Measurements from ENCODE around the gene GAS2L2.
"Not testable (repeated sequence)": the region's sequence is repeated elsewhere in the genome, so short reads cannot be mapped to it uniquely, and the experiment has no call there.

The GAS2L2 gene

DNA sequence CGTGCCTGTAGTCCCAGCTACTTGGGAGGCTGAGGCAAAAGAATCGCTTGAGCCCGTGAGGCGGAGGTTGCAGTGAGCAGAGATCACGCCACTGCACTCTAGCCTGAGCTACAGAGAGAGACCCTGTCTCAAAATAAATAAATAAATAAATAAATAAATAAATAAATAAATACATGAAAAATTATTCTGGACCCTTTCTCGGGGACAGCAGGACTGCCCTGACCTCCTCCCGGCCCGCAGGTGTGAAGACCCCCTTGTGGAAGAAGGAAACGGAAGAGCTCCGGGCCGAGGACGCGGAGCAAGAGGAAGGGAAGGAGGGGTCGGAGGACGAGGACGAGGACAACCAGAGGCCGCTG is 10.7 kb upstream of the GAS2L2 start:
- POLR2A ChIA-PET, result interaction anchor here (1.2 kb wide), 1 partner anchor 45 kb away, joined by 4 read pairs; the partner anchor contains the start of gene TAF15
- TF ChIP-seq, protein P1, sequence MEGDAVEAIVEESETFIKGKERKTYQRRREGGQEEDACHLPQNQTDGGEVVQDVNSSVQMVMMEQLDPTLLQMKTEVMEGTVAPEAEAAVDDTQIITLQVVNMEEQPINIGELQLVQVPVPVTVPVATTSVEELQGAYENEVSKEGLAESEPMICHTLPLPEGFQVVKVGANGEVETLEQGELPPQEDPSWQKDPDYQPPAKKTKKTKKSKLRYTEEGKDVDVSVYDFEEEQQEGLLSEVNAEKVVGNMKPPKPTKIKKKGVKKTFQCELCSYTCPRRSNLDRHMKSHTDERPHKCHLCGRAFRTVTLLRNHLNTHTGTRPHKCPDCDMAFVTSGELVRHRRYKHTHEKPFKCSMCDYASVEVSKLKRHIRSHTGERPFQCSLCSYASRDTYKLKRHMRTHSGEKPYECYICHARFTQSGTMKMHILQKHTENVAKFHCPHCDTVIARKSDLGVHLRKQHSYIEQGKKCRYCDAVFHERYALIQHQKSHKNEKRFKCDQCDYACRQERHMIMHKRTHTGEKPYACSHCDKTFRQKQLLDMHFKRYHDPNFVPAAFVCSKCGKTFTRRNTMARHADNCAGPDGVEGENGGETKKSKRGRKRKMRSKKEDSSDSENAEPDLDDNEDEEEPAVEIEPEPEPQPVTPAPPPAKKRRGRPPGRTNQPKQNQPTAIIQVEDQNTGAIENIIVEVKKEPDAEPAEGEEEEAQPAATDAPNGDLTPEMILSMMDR (IDR thresholded peaks at IDR 0.05; ENCODE audit: control extremely low read depth, extremely low read depth, low read depth, missing control alignments), result no peak
- CTCF ChIA-PET, result interaction anchor here (0.7 to 11.0 kb wide), 51 partner anchors 8 to 1287 kb away, joined by 3 to 222 read pairs (median 5); partner anchors contain the start of genes GAS2L2, RASL10B and TAF15
- no peak for DNase-seq (ENCODE audit: extremely low spot score)

DNA sequence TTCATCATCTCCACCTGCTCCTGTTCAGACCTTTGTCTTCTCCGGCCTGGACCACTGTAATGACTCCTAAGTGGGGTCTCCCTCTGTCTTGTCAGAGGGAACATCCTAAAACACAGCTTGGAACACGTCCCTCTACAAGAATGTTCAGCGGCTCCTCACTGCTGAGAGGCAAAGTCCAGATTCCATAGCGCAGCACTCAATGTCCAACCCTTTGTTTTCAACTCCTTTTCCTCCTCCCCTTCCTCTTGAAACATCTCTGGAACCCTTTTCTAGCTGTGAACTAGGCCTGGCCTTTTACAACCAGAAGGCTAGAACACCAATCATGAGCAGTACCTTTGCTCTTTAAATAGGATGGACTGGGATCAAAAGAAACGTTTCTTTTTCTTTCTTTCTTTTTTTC is 8.6 kb upstream of the GAS2L2 start:
- TF ChIP-seq, protein P1 (IDR thresholded peaks at IDR 0.05; ENCODE audit: control extremely low read depth, extremely low read depth, low read depth, missing control alignments), result no peak
- POLR2A ChIA-PET, result no interaction called here

DNA sequence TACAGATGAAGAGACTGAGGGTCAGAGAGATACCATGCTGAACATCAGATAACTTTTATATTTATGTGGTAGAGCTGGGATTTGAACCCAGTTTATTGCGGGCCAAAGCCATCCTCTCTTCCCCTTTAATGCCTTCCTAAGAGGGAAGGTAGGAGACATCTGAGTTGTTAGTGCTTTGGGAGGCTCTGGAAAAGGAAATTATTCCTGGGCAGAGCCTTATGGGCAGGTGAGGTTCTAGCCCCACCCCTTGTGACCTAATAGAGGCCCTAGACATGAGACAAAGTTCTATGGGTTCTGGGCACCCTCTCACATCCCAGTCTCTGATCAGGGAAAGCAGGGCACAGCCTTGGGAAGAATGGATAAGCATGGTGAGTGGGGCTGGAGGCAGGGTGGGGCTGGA is 7.5 kb upstream of the GAS2L2 start, which contains the start of gene C17orf50:
C17orf50 (plus strand) TSS at position 301 of the 400 bp plus-strand sequence; CDS start at position 356, 55 bp downstream.
- CTCF ChIA-PET, result interaction anchor here (1.6 to 5.9 kb wide), 5 partner anchors 13 to 448 kb away, joined by 3 to 49 read pairs (median 6); no protein-coding TSS in a partner anchor

More for the DNA sequence above, 8.6 kb upstream of the GAS2L2 start:
- CTCF ChIA-PET, result interaction anchor here (1.0 to 11.0 kb wide), 5 partner anchors 14 to 224 kb away, joined by 3 to 222 read pairs (median 4); partner anchors contain the start of genes SLFN12L and TAF15
- no peak for DNase-seq (ENCODE audit: extremely low spot score)

DNA sequence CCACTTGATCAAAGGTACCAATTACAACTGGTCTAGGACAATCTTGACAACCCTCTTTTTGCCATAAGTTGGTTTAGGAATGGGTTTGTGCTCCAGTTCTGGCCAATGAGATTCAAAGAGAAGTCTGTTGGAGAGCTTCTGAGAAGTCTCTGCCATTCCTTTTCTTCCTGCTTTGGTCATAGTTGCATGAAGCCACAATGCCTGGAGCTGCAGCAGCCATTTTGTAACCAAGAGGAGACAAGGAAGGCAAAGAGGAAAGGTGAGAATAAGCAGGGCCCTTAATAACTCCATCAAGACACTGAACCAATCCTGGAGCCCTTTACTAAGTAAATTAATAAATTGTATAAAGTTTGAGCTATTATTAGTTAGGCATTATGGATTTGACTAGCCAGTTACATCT is 4.2 kb upstream of the GAS2L2 start:
- no peak for DNase-seq (ENCODE audit: extremely low spot score)
- ChIA-PET POLR2A (no interaction called here), CTCF (interaction anchor here (0.8 to 5.9 kb wide), 4 partner anchors 9 to 52 kb away, joined by 3 to 49 read pairs (median 5); partner anchors contain the start of gene TAF15)
- TF ChIP-seq, protein P1 (IDR thresholded peaks at IDR 0.05; ENCODE audit: control extremely low read depth, extremely low read depth, low read depth, missing control alignments), result no peak

More for the DNA sequence above, 7.5 kb upstream of the GAS2L2 start, which contains the start of gene C17orf50:
- TF ChIP-seq, protein P1 (IDR thresholded peaks at IDR 0.05; ENCODE audit: control extremely low read depth, extremely low read depth, low read depth, missing control alignments), result no peak
- DNase-seq (ENCODE audit: extremely low spot score), result no peak
- POLR2A ChIA-PET, result no interaction called here

DNA sequence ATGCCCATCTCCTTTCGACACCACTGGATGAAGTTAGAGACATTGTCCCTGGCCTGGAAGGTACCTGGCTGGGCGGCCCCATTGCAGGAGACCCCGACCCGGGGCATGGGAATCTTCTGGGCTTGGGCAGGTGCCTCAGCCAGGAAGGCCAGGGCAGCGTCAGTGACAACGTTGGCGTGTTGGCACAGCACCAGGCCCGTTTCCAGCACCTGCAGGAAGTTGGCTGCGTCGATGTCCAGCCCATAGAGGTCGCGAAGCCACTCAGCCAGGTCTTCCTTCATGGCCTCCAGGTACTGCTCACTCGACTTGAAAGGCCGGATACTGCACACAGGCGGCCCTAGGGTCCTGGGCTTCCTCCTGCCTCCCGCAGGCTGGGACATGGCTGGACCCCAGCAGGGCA is 568 bp downstream of the GAS2L2 start:
- TF ChIP-seq, protein P1 (IDR thresholded peaks at IDR 0.05; ENCODE audit: control extremely low read depth, extremely low read depth, low read depth, missing control alignments), result no peak
- no peak for DNase-seq (ENCODE audit: extremely low spot score)
- ChIA-PET CTCF (interaction anchor here (1.2 kb wide), 1 partner anchor 12 kb away, joined by 3 read pairs; no protein-coding TSS in a partner anchor), POLR2A (no interaction called here)

DNA sequence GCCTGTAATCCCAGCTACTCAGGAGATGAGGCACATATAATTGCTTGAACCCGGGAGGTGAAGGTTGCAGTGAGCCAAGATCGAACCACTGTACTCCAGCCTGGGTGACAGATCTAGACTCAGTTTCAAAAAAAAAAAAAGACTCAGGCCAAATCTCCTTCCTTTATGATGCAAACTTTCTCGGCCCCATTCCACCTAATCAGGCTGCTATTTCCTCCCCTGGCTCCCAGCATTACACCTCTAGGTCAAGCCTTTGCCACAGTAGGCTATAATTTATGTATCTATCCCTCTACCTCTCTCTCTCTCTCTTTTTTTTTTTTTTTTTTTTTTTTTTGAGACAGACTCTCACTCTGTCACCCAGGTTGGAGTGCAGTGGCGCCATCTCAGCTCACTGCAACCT is 1.5 kb downstream of the GAS2L2 start:
- CTCF ChIA-PET, result interaction anchor here (5.9 kb wide), 1 partner anchor 14 kb away, joined by 65 read pairs; no protein-coding TSS in a partner anchor
- DNase-seq (ENCODE audit: extremely low spot score), result not testable (repeated sequence)
- POLR2A ChIA-PET, result interaction anchor here (0.6 kb wide), 1 partner anchor 181 kb away, joined by 7 read pairs; no protein-coding TSS in a partner anchor

Data from GM10248 (cell line).